ENCODE data around the gene NEURL1.
"Not testable (repeated sequence)": the region's sequence is repeated elsewhere in the genome, so short reads cannot be mapped to it uniquely, and the experiment has no call there.

NEURL1 gene

DNA sequence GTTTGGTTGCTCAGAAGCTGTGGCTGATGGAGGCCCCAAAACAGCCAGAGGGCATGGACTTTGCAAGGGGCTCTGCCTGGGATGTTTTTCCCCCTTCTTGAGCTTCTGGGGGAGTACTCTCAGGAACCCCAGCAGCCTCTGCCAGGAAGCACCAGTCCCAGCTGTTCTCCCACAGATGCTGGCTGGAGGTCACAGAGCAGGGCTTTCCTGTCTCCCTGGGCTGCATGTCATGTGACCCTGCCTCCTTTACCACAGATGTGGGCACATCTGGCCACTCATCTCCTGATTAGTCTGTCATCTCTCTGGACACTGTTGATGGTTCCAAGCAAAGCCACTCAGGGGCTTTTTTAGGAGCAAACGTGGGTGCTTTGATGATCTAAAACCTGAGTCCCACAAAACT, 136.7 kb downstream of the NEURL1 start:
- no peak for DNase-seq

DNA sequence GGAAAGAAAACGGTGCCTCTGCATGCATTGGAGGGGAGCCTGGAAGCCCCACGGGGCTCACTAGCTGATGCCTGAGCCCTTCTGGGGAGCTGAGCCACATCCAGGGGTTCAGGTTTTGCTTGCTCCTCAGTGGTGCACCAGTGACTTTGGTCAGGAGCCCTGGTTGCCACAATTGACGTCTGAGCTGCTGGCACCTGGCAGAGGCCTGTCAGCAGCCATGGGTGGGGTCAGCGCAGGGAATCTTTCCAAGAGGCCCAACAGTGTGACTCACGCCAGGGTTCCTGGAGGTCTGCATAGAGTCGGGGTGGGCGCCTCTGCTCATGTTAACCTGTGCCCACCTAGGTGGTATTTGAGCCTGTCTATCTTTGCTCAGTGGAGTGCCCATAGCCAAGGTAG, 138.7 kb downstream of the NEURL1 start:
- no peak for DNase-seq

DNA sequence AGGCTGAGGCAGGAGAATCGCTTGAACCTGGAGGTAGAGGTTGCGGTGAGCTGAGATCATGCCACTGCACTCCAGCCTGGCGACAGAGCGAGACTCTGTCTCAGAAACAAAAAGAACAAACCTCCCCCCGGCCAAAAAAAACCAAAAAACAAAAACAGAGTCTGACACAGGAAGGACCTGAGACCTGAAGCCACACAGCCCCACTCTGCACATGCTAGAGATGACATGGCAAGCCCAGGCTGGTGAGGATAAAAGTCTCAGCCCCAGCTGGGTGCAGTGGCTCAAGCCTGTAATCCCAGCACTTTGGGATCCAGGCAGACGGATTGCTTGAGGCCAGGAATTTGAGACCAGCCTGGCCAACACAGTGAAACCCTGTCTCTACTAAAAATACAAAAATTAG, 139.4 kb downstream of the NEURL1 start:
- DNase-seq, result not testable (repeated sequence)

DNA sequence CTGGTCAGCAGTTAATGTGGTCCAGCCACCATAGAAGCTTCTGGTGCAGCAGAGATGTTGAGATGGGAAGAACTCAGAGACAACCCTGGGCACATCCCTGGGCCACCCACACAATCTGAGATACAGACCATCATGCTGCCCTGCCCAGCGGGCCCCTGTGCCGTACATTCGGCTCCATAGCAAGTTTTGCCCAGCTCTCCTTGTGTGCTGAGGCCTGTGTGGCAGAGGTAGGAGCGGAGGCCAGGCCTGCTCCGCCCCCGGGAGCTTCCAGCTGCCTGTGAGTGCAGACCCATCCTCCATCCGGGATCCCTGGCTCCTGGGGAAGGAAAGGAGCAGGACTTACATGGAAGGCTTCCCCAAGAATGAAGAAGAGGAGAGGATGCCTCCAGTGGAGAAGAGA, 140.3 kb downstream of the NEURL1 start:
- no peak for DNase-seq

DNA sequence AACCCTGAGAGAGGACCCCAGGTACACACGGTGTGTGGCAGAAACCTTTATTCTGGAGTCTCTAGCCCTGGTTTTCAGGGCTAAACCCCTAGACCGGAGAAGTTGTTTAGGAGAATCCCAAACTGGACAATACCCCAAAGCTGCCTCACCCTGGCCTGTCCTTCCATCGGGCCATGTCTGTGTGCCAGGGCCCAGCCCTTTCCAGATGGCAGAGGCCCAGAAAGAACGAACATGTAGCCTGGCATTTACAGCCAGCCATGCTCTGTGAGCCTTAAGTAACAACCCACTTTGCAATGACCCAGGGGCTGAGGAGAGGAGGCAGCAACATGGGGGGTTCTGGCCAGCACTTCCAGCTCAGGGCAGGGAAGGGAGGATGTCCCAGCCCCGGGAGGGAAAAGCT, 142.1 kb downstream of the NEURL1 start:
- no peak for DNase-seq

DNA sequence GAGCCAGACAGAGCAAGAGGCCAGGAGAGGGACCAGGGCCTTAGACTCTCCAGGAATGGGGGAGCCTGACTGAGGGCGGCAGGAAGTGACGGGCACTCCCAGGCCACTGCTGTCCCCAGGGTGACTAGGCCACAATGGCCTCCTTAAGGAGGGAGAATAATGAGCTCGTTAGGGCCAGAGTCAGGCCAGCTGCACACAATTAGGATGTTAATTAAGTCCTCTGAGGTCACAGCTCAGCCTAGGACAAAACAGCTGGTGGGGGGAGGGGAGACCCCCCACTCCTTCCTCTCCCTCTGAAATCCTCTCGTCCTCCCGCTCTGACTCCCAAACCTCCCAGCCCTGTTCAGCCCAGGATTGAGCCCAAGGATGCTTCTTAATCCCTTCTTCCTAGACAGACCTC, 143.0 kb downstream of the NEURL1 start:
- DNase-seq, result no peak

DNA sequence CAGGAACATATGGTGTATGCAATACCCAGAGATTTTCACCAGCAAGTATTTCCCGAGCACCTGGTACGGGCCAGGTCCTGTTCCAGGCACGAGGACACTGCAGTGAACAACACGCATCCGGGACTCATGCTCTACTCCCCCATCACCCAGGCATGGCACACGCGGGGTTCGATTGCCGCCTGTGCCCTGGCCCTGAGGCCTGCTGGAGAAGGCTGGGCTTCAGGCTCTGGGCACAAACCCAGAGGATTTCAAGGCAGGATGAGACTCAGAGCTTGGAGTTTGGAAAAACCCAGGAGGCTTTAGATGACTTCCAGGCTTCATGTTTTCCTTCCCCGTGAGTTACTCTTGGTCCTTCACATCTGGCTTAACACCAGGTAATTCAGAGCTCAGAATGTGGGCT, 143.5 kb downstream of the NEURL1 start:
- DNase-seq, result no peak

DNA sequence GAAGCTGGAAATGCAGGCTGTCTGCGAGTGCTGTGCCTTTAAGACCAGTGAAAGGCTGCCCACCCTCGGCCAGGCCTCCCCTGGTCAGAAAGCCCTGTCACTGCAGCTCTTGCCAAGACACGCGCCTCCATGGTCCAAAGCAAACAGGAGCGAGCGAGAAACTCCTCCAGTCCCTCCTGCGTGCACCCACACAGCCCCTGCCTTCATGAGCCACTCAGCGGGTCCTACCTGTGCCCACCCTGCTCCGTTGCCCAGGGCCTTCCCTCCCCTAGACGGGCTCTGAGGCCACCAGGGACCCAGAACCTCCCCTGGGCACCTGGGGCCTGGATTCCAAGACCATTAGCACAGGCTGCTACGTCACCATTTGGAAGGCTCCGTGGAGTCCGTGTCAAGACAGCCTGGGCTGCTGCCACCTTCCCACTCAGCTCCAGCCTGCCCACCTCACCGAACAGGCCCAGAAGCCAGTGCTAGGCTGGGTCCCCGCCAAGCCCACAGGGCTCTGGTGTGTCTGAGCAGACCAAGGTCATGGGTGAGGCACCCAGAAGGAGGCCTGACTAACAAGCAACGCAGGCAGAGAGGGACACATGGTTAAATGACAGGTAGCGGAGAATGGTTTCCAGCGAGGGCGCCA, 144.5 kb downstream of the NEURL1 start:
- no peak for DNase-seq

DNA sequence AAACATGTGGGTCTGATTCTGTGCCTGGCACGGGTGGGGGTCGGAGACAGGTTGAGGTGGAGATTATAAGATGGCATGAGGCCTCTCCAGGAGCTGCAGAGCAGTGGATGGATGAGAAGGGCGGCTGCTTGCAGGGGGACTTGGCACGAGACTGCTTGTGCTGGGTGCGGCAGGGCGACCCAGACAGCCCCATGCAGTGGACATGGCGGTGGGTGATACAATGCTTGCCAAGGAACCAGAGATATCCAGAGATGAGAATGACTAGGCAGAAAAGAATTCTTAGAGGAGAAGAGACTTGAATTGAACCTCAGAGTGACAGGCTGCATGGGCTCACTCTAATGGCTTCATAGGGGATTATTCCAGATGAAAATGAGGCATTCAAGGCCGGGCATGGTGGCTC, 145.4 kb downstream of the NEURL1 start:
- DNase-seq, result no peak

DNA sequence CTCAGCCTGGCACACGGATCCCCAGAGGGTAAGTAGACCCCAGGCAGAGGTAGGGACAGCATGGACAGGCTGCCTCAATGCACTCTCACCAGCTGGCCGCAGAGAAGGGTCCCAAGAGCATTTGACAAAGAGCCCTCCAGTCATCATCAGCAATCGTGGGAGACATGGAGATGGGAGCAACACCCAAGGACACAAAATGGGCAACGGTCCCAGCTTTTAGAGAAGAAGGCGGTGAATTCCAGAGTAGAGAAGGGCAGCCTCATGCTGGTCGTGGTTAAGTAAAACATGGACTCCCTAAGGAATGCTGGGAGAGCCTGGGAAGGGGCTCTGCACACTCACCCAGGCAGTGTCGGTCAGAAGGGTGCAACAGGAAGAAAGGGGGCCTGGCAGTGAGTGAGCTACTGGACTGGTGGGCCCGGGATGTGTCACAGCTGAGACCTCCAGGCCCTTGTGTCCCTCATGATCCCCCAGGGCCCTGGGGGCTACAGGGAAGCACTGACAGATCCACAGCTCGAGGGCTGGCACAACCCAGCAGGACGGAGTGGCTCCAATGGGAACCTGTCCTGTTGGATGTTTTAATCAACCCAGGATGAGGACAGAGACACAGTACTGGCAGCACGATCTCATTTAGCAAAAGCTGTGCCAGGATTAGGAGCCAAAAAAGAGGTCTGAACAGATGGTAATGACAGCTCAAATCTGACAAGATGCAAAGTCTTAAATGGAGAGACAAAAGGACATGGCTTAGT, 147.1 kb downstream of the NEURL1 start:
- DNase-seq, result no peak

DNA sequence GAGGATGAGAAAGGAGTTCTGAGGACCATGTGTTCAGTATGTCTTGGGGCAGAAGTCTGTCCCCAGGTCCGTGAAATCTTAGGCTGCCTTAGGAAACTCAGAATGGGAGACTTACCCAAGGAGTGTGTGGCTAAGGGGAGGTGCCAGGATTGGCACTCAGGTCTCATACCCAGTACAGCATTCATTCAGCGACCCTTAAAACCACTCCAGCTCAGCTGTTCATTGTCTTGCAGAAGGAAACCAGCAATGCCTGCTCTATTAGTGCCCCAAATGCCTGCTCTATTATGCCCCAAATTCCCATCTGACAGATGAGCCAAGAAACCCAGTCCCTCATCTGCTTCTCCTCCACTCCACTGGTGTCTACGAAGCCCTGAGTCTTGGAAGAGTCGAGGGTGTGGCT, 147.8 kb downstream of the NEURL1 start:
- DNase-seq, result no peak
